Measurements from ENCODE around the gene IGSF8.
"Not testable (repeated sequence)": the region's sequence is repeated elsewhere in the genome, so short reads cannot be mapped to it uniquely, and the experiment has no call there.

The IGSF8 gene
- total RNA-seq: 22.0 to 42.2 reads per million in 2 donors

- peak; percentile 97 for DNase-seq
Observed at GRCh38 chr1:160097911-160098851, at the start of gene IGSF8. IGSF8 (minus strand) TSS chr1:160098619; CDS start chr1:160098472, 147 bp downstream.

DNA sequence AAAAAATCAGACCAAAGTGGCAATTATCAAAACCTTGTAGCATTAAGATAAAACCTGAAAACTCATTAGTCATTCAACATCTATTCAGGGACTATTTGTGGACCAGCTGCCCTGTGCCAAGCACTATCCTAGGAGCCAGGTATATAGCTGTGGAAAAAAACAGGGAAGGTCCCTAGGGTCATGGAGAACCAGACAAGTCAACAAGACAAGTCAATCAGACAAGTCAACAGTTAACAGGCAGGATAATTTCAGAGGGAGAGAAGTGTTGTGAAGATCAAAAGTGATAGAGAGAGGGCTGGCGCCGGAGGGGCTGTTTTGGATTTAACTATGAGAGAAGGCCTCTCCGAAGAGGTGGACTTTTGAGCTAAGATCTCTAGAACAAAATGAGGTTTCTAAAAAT, 49.7 kb upstream of the IGSF8 start:
- DNase-seq: no peak

DNA sequence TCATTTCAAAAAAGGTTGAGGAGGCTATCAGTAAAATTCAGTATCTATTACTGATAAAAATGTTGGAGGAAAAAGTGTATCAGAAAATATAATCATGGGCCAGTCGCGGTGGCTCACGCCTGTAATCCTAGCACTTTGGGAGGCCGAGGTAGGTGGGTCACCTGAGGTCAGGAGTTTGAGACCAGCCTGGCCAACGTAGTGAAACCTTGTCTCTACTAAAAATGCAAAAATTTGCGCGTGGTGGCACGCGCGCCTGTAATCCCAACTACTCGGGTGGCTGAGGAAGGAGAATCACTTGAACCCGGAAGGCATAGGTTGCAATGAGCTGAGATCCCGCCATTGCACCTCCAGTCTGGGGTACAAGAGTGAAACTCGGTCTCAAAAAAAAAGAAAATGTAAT, 47.7 kb upstream of the IGSF8 start:
- DNase-seq: no peak

- DNase-seq: no peak
Observed at GRCh38 chr1:160144921-160145320, 46.5 kb upstream of the IGSF8 start.

DNA sequence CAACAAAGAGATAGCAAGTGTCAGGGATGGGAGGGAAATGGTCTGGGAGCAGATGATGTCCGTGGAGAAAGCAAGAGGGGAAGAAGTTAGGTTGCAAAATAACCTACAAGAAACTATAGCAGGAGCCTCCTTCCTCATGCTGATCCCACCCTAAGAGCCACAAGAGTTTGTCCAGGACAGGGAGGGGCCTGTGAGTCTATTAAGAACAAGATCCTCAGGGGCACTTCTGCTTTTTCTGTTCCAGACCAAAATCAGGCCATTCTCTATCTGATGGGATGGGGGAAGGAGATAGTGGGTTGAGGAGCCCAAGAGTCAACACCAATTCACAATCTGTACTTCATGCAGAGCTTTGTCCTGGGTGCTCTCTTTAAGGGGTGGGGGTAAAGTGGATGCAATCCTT, 45.3 kb upstream of the IGSF8 start:
- no peak for DNase-seq

DNA sequence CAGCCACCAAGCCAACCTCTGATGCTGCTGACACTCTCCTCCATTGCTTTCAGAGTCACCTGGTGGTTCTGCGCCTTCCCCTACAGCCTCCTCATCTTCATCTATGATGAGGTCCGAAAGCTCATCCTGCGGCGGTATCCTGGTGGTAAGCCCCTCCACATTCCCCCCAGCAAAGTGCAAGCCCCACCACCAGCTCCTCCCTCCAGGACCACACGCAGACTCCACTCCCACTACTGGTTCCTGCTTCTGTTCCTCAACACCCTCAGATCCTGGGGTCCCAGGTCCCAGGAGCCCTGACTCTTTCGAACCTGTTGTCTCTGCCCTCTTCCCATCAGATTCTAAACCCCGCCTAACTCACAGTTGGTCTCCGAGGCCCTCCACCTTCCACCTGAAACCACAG, 41.4 kb upstream of the IGSF8 start:
- no peak for DNase-seq

DNA sequence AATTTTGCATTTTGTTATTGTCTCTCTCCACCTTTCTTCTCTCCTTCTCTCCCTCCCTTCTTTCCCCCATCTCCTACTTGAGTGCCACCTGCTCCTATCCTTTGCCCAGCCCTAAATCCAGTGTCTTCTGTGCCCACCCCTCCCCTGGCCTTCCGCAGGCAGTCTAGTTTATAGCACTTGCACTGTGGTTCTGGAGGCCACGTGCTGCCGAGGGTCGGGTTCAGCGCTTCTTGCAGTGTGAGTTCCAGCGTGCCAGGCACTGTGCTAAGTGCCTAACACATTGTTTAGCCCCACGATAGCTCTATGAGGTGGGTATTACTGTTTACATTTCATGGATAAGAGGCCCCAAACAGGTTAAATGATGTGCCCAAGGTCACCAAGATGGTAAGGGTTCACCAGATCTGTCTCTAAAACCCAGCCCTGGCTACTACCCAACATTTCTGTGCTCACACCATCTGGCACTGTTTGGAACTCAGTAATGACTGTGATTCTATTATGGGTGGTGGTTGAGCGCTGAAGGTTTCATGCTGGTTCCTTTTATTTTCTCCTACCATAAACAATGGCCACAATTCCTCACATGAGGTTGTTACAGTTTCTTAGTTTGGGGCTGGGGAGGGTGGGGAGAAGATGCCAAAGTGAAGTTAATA, 38.9 kb upstream of the IGSF8 start:
- no peak for DNase-seq

GRCh38 chr1:160136926-160137200, 38.4 kb upstream of the IGSF8 start:
- no peak for DNase-seq

DNA sequence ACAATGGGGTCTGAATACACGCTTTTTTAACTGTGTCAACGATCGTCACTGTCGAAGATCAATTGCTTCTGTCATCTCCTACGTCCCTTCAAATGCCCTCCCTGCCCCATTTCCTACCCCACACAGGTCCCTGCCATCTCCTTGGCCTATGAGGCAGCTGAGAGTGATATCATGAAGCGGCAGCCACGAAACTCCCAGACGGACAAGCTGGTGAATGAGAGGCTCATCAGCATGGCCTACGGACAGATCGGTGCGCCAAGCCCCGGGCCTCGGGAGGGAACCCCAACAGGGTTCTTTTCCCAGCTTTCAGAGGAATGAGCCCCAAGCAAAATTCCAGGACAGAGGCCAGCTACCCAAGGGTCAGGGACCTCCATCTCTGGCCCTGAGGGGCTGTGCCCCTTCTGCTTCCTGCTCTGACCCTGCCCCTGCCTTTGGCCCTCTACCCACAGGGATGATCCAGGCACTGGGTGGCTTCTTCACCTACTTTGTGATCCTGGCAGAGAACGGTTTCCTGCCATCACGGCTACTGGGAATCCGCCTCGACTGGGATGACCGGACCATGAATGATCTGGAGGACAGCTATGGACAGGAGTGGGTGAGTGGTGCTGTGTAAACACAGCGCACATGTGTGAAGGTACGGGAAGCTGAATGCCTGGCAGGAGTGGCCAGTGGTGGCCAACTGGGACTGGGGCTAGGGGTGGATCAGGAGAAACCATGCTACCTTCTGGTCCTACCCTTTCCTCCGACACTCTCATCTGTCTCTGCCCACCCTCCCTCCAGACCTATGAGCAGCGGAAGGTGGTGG, 37.9 kb upstream of the IGSF8 start:
- DNase-seq: no peak

GRCh38 chr1:160134791-160135572, 36.6 kb upstream of the IGSF8 start:
- no peak for DNase-seq

- no peak for DNase-seq
Observed at GRCh38 chr1:160133990-160134770, 35.8 kb upstream of the IGSF8 start.

- DNase-seq: no peak
Observed at GRCh38 chr1:160131803-160132565, 33.6 kb upstream of the IGSF8 start.

DNA sequence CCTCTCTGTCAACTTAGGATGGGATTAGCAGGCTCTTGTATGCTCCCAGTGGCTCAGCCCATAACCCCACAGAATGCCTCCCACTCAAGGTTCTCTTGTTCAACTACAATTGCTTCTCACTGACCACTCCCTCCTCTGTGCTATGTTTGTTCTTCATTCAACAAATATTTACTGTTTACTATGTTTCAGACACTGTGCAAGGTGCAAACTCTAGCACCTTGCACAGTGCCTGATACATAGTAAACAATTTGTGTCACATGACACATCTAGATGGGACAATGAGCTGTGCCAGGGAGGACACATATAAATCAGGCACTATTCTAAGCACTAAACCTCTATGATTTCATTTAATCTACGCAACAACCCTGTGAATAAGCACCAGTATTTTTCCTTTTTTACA, 32.5 kb upstream of the IGSF8 start:
- DNase-seq: no peak

GRCh38 chr1:160130486-160130885, 32.1 kb upstream of the IGSF8 start:
- no peak for DNase-seq

- no peak for DNase-seq
Observed at GRCh38 chr1:160129966-160130365, 31.5 kb upstream of the IGSF8 start.

DNA sequence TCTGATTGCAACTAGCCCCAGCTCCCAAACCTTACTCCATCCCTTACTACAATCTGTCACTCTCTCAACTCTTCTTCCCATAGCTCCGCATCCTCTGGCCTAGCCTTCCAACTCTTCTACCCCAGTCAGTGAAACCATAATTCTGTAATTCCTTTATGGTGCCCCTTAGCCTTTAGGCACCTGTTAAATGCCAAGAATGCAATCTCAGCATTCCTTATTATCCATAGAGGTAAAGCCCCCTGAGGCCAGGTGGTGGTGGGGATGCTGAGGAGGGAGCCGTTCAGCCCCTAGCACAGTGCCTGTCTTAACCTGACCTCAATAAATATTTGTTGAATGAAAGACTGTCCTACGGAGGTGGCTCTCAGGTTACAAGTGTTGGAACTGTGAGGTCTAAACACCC, 31.1 kb upstream of the IGSF8 start:
- DNase-seq: no peak

DNA sequence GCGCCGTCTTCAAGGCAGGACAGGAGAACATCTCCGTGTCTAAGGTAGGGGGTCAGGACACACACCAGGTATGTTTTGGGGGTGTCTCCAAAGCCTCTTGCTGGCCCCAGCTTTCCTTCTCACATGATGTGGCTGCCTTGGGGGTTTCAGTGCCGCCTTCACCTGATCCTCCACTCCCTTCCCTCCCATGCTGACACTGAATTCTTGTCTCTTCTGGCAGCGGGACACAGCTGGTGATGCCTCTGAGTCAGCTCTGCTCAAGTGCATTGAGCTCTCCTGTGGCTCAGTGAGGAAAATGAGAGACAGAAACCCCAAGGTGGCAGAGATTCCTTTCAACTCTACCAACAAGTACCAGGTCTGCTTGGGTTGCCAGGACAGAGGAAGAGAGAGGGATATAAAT, 30.6 kb upstream of the IGSF8 start:
- DNase-seq: no peak

DNA sequence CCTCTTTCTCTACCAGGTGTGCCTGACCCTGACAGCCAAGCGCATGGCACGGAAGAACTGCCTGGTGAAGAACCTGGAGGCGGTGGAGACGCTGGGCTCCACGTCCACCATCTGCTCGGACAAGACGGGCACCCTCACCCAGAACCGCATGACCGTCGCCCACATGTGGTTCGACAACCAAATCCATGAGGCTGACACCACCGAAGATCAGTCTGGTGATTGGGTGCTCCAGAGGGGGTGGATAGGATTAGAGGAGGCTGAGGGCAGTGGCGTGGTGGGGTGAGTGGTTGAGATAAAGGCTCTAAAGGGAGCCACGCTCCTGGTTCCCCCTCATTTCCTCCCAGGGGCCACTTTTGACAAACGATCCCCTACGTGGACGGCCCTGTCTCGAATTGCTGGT, 30.2 kb upstream of the IGSF8 start:
- no peak for DNase-seq

GRCh38 chr1:160127865-160128523, 29.6 kb upstream of the IGSF8 start:
- no peak for DNase-seq

DNA sequence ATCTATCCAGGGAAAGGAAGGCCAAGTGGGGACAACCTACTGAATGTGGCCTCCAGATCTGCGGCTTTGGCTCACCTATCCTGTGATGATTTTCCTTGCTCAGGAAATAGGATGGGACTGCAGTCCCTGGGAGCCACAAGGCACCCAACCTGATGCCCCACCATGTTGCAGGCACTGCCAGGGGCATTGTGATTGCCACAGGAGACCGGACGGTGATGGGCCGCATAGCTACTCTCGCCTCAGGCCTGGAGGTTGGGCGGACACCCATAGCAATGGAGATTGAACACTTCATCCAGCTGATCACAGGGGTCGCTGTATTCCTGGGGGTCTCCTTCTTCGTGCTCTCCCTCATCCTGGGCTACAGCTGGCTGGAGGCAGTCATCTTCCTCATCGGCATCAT, 29.0 kb upstream of the IGSF8 start:
- no peak for DNase-seq

- DNase-seq: not testable (repeated sequence)
Observed at GRCh38 chr1:160126342-160126741, 27.9 kb upstream of the IGSF8 start.

Data from T-helper 9 cell (primary cell).